K562 (cell line): Measurements from ENCODE around the gene FKBP1B. TPM values are rescaled to one million over a fixed set of nuclear protein-coding genes. Genes with fewer than 3 reads are reported as not detected.

Source experiments
- ATAC-seq: fragments of 200-7000 bp; cut with Tn5 transposase; 3 replicates; pipeline ENCODE4 v1.9.1; 2020; ENCODE audit warnings: moderate library complexity
- BruUV-seq: library from RNA; stranded (reverse); fragments of 400-500 nt; replicated peaks from 2 replicates; lab custom pipeline; 2021; lab: Mats Ljungman, UMichigan
- CTCF ChIA-PET: fragments of 300-600 bp; formaldehyde crosslinking; extraction: SDS; loops from one replicate; lab custom pipeline; 2021; ENCODE audit warnings: low intra/inter-chr PET ratio; lab: Yijun Ruan, JAX
- POLR2A ChIA-PET: fragments of 300-600, 350-650 bp; sonication (Branson Sonifier 250); formaldehyde crosslinking; extraction: SDS; loops from one replicate; lab custom pipeline; 2021; ENCODE audit warnings: antibody characterized with exemption, inconsistent platforms; lab: Yijun Ruan, JAX
- DNase-seq, 4 experiments: peaks; one replicate each; pipeline versions ENCODE4 v3.0.0 to v3.0.0-alpha.2; 2011 to 2018; ENCODE audit warnings: low spot score in 3 of 4, mixed read lengths in 3 of 4; ENCODE audit errors: extremely low read depth in 1 of 4
- FAIRE-seq: peaks from 2 replicates; lab custom pipeline; 2011; peaks lifted over from hg19 to GRCh38; lab: Jason Lieb, UNC
- H2AFZ ChIP-seq: 2 replicates; pipeline ENCODE4 v1.6.0; 2011; ENCODE audit warnings: low read depth, low read length, control low read depth, inconsistent platforms
- H3K27ac ChIP-seq: fragments of 200-600 bp; 3 replicates; pipeline ENCODE4 v1.8.0; 2011; ENCODE audit warnings: low read depth, mild to moderate bottlenecking, control low read depth, inconsistent platforms, low read length, moderate library complexity, mixed read lengths; ENCODE audit errors: extremely low read depth
- H3K27me3 ChIP-seq, 2 experiments: fragments of 300-600 bp in 1 of 2; 2 replicates in 1 of 2; 3 replicates in 1 of 2; pipeline versions ENCODE4 v1.6.0 to v1.8.0; 2011; ENCODE audit warnings: inconsistent platforms in 2 of 2, low read length in 2 of 2, mild to moderate bottlenecking in 1 of 2, mixed read lengths in 1 of 2, moderate library complexity in 1 of 2; ENCODE audit not compliant: control insufficient read depth in 2 of 2, insufficient read depth in 2 of 2
- H3K36me3 ChIP-seq: fragments of 300-600 bp; 3 replicates; pipeline ENCODE4 v1.8.0; 2011; ENCODE audit warnings: mild to moderate bottlenecking, low read length, inconsistent platforms; ENCODE audit not compliant: control insufficient read depth, insufficient read depth
- H3K4me1 ChIP-seq, 2 experiments: fragments of 200-600 bp in 1 of 2; replicated peaks in 1 of 2; 2 replicates in 1 of 2; 3 replicates in 1 of 2; pipeline versions ENCODE4 v1.5.1 to v1.8.0; 2011; ENCODE audit warnings: inconsistent platforms in 2 of 2, low read length in 2 of 2, mild to moderate bottlenecking in 1 of 2, mixed read lengths in 1 of 2, moderate library complexity in 1 of 2; ENCODE audit not compliant: control insufficient read depth in 2 of 2, insufficient read depth in 2 of 2
- H3K4me2 ChIP-seq: 2 replicates; pipeline ENCODE4 v1.6.1; 2011; ENCODE audit warnings: low read length, control low read depth, inconsistent platforms, mixed read lengths; ENCODE audit not compliant: insufficient read depth
- H3K4me3 ChIP-seq: fragments of 200-600 bp; sonication (generic), shearing (Covaris generic); 2 replicates; pipeline ENCODE4 v1.5.1; 2016; ENCODE audit warnings: control low read depth, inconsistent platforms
- H3K79me2 ChIP-seq: fragments of 200-600 bp; 3 replicates; pipeline ENCODE4 v1.8.0; 2011; ENCODE audit warnings: low read length, inconsistent platforms; ENCODE audit not compliant: control insufficient read depth, insufficient read depth
- H3K9ac ChIP-seq, 2 experiments: 2 replicates each; pipeline versions ENCODE4 v1.6.0 to v1.6.1; 2011; ENCODE audit warnings: low read depth in 2 of 2, low read length in 2 of 2, control low read depth in 1 of 2, inconsistent platforms in 1 of 2, mild to moderate bottlenecking in 1 of 2, mixed read lengths in 1 of 2; ENCODE audit not compliant: insufficient read depth in 1 of 2
- H3K9me1 ChIP-seq: one replicate; pipeline ENCODE4 v1.6.0; 2011; ENCODE audit warnings: inconsistent platforms, mild to moderate bottlenecking, low read length, moderate library complexity; ENCODE audit not compliant: control insufficient read depth, insufficient read depth
- H3K9me3 ChIP-seq: replicated peaks from 2 replicates; pipeline ENCODE4 v1.5.1; 2011; ENCODE audit warnings: low read depth, low read length, inconsistent platforms; ENCODE audit not compliant: control insufficient read depth, insufficient read depth
- H4K20me1 ChIP-seq: replicated peaks from 2 replicates; pipeline ENCODE4 v1.6.1; 2011; ENCODE audit warnings: low read length, inconsistent platforms, mixed read lengths; ENCODE audit not compliant: control insufficient read depth, insufficient read depth
- ELF2 ChIP-seq: fragments of 250-450 bp; sonication (Bioruptor Pico); IDR thresholded peaks from 2 replicates; pipeline ENCODE4 v1.5.0; 2021; ENCODE audit warnings: mild to moderate bottlenecking
- U2AF1 ChIP-seq: fragments of 200-400 bp; formaldehyde crosslinking; optimal IDR thresholded peaks from 2 replicates; pipeline ENCODE3; 2017; ENCODE audit warnings: mild to moderate bottlenecking, low read depth, low read length, moderate library complexity
- in situ Hi-C: fragments of 300-500 bp; cut with MboI; formaldehyde crosslinking; loops from 4 replicates; pipeline ENCODE4 v1.15.0; 2018; ENCODE audit warnings: inconsistent platforms, mixed read lengths
- intact Hi-C: fragments of 100-400 bp; cut with micrococcal nuclease; formaldehyde crosslinking; loops from 2 replicates; pipeline ENCODE4 v1.14.2; 2022
- polyA plus RNA-seq, 8 experiments: library from polyadenylated mRNA; depleted of rRNA in 4 of 8; stranded (reverse) in 5 of 8; unstranded in 3 of 8; fragments of >200 nt; fragmentation: Nextera tagmentation in 2 of 8; fragmentation: Illumina TruSeq in 1 of 8; extraction: Ambion mirVana in 2 of 8; extraction: Trizol in 1 of 8; gene quantifications; 2 replicates each; pipeline versions ENCODE4 v1.2.1 to v1.2.3, GENCODE V29; 2011 to 2014; ENCODE audit warnings: inconsistent platforms in 1 of 8, missing spikeins in 1 of 8
- total RNA-seq, 7 experiments: library from RNA; depleted of rRNA in 6 of 7; stranded (reverse); fragments of >200 nt in 6 of 7; fragmentation: Illumina TruSeq in 2 of 7; extraction: Trizol in 2 of 7; gene quantifications; 2 replicates each; pipeline versions ENCODE4 v1.2.1 to v1.2.3, GENCODE V29; 2011 to 2021; ENCODE audit warnings: low replicate concordance in 1 of 7
- TF ChIP-seq, protein P1 (sequence below): fragments of 250-450 bp; sonication (Bioruptor Pico); IDR thresholded peaks from 2 replicates; pipeline ENCODE4 v1.8.0; 2021; ENCODE audit warnings: borderline replicate concordance, mild to moderate bottlenecking, moderate library complexity; ENCODE audit not compliant: poor library complexity, severe bottlenecking
- TF ChIP-seq, protein P2 (sequence below): fragments of 450-650 bp; formaldehyde crosslinking; IDR thresholded peaks from 2 replicates; pipeline ENCODE4 v1.4.0; 2022; ENCODE audit warnings: missing genetic modification characterization

FKBP1B gene
- total and polyA plus RNA-seq, 9 of the 15 experiments (the other 6 are each of a cell fraction or from before 2014, with no cell fraction given) = 0.58 to 9.4 (median 1.6) TPM

DNA sequence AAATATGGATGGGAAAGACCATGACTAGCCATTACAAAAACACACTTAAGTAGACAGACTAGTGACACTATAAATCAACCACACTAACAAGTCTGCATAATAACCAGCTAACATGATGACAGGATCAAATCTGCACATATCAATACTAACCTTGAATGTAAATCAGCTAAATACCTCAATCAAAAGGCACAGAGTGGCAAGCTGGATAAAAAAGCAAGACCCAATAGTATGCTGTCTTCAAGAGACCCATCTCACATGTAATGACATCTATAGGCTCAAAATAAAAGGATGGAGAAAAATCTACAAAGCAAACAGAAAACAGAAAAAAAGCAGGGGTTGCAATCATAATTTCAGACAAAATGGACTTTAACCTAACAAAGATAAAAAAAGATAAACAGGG, 57.2 kb downstream of the FKBP1B start:
- Histone ChIP-seq H3K9ac (no peak overlapping the region), H3K4me3 (no peak overlapping the region), H3K79me2 (no peaks in the 10 kb centered on the region), H3K4me1 (peaks cover 8 to 14% of the 10 kb centered on the region in 2 experiments; a peak in 3 of 5 replicates), H3K27ac (no peak overlapping the region), H2AFZ (no peak overlapping the region), H3K36me3 (no peaks in the 10 kb centered on the region), H4K20me1 (no peaks in the 10 kb centered on the region), H3K9me1 (no peaks in the 10 kb centered on the region), H3K27me3 (peaks cover 0 to 6% of the 10 kb centered on the region in 2 experiments; a peak in 1 of 5 replicates), H3K4me2 (no peak overlapping the region), H3K9me3 (no peaks in the 10 kb centered on the region)
- ChIA-PET CTCF (interaction anchor here (0.5 kb wide), 1 partner anchor 11 kb away, joined by 3 read pairs; no protein-coding TSS in a partner anchor), POLR2A (interaction anchor here (0.6 kb wide), 2 partner anchors 59 to 930 kb away, joined by 3 read pairs; no protein-coding TSS in a partner anchor)
- BruUV-seq = no TSS peak
- in situ Hi-C loops = no loop called here
- FAIRE-seq (no peak), ATAC-seq (no peak), DNase-seq (no peak)
- TF ChIP-seq U2AF1 = no peak
- TF ChIP-seq, protein P1, sequence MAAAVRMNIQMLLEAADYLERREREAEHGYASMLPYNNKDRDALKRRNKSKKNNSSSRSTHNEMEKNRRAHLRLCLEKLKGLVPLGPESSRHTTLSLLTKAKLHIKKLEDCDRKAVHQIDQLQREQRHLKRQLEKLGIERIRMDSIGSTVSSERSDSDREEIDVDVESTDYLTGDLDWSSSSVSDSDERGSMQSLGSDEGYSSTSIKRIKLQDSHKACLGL (CRISPR knock-in tag) = no peak
- TF ChIP-seq, protein P2, sequence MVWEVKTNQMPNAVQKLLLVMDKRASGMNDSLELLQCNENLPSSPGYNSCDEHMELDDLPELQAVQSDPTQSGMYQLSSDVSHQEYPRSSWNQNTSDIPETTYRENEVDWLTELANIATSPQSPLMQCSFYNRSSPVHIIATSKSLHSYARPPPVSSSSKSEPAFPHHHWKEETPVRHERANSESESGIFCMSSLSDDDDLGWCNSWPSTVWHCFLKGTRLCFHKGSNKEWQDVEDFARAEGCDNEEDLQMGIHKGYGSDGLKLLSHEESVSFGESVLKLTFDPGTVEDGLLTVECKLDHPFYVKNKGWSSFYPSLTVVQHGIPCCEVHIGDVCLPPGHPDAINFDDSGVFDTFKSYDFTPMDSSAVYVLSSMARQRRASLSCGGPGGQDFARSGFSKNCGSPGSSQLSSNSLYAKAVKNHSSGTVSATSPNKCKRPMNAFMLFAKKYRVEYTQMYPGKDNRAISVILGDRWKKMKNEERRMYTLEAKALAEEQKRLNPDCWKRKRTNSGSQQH = no peak
- no peak for TF ChIP-seq ELF2 (CRISPR knock-in tag)
- intact Hi-C loops = no loop called here
